SHP77 (cell line): ENCODE data around the gene EXOC6B.
"Not testable (repeated sequence)": the region's sequence is repeated elsewhere in the genome, so short reads cannot be mapped to it uniquely, and the experiment has no call there.

Source experiments
- DNase-seq, 2 experiments: peaks; one replicate each; lab custom pipeline; 2025; lab: John Stamatoyannopoulos, UW

Gene EXOC6B

GRCh38 chr2:72548081-72548764 is 277.6 kb downstream of the EXOC6B start:
- no peak for DNase-seq

DNA sequence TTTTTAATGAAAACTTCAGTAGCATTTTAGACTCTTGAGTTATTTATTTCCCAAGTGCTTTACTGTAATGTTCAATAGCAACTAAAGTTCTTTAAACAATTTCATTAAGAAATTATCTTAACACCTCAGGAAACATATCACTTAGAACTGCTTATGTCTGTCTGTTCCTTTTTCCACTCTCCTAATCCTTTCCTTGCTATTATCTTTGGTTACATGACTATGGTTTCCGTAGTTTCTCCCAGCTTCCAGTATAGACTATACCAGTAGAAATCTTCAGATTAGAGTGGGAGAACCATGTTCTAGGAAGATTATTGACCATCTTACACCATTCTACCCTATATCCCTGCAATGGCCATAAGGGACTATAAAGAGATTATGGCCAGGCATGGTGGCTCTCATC is 280.0 kb downstream of the EXOC6B start:
- no peak for DNase-seq

GRCh38 chr2:72544554-72544953 is 281.3 kb downstream of the EXOC6B start:
- no peak for DNase-seq

DNA sequence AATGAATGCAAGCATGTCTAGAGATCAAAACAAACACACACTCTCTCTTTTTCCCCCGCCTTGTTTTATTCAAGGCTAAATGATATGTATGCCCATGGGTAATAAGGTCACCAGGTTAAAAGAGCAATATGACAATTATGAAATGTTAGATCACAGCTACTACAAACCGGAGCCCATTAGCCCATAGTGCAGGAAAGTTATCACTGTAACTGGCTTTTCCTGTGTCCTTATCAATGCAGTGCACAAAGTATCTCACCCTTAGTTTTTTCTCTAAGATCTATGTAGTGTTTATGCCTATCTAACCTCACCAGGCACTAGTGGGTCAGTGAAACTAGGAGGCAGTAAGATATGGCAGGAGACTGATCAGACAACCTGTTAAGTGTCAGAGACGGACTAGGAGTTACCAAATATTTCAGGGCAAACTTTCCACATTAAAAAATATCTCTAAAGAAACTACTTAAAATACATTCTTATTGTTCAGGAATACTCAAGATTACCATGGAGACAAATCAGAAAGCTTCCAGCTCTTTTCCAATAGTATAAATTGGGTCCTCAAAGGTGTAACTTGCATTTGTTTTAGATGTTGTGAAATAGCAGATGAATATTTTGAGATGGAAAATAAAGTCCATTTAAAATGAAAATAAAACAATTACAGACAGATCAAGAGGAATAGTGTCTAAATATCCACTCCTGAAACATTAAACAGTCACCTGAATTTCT is 282.2 kb downstream of the EXOC6B start:
- no peak for DNase-seq

DNA sequence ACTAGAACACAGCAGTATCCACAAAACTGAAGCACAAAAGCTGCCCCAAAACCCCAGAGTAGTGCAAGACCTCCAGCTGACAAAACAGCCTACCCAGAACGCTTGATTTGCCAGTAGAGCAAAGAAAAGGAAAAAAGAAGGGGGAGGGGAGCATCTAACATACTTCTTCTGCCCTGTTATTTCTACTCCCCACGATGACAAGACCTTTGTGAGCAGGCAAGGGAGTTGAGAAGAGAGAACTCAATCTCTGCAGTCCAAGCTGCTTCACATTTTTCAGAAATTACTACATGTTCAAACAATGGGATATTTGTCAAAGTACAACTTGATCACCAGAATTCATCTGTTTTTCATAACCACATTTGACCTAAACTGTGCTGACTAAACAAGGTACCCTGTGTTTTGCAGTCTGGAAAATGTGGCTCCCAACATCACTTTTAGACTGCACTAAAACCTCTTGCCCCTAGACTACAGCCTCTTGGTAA is 286.7 kb downstream of the EXOC6B start:
- DNase-seq, result no peak

- no peak for DNase-seq
These were observed 287.3 kb downstream of the EXOC6B start for GRCh38 chr2:72538486-72538885.

- DNase-seq, result not testable (repeated sequence)
These were observed 290.2 kb downstream of the EXOC6B start for GRCh38 chr2:72535586-72535985.

DNA sequence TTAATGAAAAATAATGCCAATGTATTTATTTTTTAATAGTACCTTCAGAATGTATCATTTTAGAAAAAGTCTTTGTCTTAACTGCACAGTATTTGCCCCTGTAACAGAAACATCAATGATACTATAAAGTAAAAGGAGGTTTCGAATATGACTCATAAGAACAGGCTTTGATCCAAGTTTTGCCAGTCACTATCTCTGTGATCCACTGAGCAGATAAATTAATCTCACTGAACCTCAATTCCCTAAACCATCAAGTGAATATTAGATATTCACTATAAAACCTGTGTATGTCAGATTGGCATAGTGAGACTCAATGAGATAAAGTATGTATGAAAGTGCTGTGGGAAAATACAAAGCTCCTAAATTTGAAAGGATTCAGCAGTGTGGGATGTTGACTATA is 292.1 kb downstream of the EXOC6B start:
- no peak for DNase-seq

- no peak for DNase-seq
These were observed 298.4 kb downstream of the EXOC6B start for GRCh38 chr2:72527424-72527823.

GRCh38 chr2:72526623-72527022 is 299.2 kb downstream of the EXOC6B start:
- no peak for DNase-seq

DNA sequence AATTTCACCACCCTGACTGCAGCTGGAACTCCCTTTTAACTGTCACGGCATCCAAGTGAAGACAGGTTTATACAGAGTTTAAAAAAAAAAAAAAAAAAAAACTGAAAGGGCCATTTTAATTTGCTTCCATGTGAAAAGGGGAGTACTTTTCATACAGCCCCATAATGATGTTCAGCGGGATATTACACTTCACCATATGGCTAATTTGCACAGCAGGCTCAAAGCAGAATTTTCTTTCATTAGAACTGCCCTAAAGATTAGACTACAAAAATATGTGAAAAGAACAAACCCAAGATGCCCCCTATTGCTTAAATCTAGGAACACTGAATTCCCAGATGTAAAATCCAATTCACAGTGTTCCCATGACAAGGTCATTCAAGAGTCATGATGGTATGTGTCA is 301.8 kb downstream of the EXOC6B start:
- DNase-seq, result no peak

DNA sequence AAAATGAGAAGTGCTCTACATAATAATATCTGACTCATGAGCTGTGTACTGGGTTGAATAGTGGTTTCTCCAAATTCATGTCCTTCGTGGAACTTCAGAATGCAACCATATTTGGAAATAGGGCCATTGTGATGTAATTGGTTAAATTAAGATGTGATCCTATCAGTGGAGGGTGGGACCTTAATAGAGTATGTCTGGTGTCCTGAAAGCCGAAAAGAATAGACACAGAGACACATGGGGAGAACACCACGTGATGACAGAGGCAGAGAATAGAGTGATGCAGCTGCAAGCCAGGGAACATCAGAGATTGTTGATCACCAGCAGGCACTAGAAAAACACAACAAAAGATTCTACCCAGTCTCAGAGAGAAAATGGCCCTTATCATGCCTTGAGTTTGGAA is 310.1 kb downstream of the EXOC6B start:
- no peak for DNase-seq

DNA sequence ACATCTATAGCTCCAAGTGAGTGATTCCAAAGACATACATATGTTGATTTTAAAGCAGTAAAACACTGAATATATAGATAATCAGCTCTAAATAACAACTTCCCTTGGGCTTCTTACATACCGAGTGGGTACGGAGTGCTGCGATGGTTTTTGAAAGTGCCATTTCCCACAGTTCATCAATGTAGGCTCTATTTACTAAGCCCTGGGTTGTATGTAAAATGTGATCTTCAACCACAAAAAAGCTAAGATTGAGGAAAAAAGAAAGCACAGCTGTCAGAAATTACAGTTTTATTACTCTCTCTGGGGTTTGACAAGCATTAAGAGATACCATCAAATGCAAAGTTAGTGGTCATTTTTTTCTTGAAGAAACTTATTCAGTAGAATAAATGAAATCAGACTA is 312.8 kb downstream of the EXOC6B start:
- DNase-seq, result no peak

DNA sequence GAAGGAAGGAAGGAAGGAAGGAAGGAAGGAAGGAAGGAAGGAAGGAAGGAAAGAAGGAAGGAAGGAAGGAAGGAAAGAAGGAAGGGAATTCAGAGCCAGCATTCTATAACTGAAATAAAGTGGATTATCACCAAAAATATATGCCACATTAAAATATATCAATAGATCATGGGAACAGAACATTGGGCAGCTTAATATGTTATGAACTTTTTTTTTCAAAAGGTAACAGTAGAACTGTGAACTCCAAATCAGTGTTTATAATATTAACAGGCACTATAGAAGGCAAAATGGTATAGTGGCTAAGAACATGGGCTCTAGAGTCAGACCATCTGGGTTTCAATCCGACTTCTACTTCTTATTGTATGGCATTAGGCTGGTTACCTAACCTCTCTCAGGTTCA is 313.5 kb downstream of the EXOC6B start:
- no peak for DNase-seq

DNA sequence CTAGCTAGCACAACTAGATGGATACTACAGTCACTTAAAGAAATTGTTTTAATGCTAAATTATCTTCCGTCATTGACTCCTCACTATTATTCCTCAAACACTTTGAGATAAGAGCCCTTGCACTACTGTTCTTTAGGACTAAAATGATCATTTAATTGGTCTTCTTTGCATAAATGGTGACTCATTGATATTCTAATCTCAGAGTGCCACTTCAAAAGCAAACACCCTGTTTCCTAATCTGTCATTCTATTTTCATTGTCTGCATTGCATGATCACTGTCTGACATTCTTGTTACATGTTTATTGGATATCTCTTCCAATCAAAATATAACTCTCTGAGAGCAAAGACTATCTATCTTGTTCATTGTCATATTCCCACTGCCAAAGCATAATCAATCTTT is 313.9 kb downstream of the EXOC6B start:
- DNase-seq, result no peak

DNA sequence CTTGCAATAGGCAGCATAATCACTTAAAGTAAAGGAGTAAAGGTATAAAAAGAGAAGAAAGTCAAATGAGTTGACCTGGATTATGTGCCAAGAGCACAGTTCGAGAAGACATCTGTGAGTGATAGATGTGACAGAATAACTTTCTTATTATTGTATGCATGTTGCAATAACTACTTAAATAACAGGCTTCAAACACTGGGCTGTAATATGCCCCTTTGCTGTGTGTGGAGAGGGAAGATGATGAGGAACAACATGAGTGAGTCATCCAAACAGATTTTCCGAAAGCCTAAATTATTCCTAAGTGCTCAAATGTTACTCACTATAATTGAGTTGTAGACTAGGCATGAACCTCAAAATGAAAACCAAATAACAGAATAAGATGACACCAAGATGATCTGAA is 328.1 kb downstream of the EXOC6B start:
- no peak for DNase-seq

- no peak for DNase-seq
These were observed 329.4 kb downstream of the EXOC6B start for GRCh38 chr2:72496479-72496878.

DNA sequence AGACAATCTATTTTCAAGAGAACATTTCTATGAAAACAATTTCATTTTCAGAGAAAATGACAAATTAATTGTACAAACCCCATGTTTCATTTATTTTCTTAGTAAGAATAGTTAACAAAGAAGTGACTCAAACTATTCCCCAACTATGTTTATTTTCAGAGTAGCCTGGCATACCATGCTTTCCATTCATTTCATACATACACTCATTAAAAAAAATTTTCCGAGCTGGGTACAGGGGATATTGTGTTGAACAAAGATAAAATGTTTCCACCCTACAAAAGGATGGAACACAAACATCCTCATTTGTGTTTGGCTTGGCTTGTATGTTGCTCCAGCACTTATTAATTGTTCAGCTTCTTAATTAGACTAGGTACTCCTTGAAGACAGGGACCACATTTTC is 331.4 kb downstream of the EXOC6B start:
- DNase-seq, result no peak

DNA sequence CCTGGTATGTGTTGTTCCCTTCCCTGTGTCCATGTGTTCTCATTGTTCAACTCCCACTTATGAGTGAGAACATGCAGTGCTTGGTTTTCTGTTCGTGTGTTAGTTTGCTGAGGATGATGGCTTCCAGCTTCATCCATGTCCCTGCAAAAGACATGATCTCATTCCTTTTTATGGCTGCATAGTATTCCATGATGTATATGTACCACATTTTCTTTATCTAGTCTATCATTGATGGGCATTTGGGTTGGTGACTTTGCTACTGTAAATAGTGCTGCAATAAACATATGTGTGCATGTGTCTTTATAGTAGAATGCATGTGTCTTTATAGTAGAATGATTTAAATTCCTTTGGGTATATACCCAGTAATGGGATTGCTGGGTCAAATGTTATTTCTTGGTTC is 341.2 kb downstream of the EXOC6B start:
- not testable (repeated sequence) for DNase-seq

- DNase-seq, result no peak
These were observed 342.5 kb downstream of the EXOC6B start for GRCh38 chr2:72483346-72483745.

DNA sequence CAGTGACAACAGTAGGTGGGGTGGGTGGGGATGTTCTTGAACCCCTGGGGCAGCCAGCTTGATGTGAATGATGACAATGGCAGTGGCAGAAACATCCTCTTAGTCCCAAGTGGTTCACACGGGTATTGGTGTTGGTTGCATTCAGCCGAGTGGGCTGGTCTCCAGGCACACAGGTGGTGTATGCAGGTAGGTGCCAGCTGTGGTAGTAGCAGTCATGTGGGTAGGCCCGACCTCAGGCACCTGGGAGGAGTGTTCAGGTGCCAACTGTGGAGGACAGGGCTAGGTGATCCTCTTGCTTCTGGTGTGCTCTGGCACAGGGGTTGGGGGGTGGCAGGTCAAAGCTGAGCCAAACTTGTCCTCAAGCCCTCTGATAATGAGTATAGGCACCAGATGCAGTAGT is 350.6 kb downstream of the EXOC6B start:
- DNase-seq, result no peak

DNA sequence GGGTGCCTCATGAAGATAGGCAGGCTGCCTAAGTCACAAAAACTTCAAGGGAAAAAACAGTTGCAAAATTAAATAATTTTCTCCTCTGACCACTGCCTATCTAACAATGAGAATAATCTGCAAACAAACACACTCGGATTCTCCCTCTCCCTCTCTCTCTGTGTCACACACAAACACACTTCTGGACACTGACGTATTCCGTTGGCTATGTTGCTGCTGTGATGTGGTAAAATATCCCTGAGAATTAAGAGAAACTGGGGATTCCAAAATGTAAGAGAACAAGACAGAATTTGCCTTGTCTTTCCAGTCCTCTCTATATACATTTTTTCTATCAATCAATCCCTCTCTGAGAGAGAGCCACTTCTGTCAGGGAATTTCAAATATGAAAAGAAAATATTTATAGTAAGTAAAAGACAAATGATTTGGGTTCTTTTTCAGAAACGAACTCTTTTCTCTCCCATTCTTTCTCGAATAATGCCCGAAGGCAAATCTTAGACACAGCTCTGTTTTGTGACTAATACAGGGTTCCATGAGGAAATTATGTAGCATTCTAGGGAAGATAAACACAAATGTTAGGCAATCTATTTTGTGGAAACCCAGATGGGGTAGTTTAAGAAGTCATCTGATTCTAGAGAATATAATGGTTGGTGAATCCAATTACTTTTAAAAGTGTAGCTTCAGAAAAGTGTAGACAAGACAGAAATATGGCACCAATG is 367.9 kb downstream of the EXOC6B start:
- no peak for DNase-seq

DNA sequence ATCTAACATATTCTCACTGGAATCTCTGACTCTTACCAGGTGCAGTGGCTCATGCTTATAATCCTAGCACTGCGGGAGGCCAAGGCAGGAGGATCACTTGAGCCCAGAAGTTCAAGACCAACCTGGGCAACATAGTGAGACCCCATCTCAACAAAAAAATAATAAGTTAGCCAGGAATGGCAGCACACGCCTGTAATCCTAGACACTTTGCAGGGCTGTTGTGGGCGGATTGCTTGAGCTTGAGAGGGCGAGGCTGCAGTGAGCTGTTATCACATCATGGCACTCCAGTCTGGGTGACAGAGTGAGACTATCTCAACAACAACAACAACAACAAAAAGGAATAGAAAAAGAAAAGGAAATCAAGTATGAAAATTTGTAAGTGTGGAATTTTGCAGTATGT is 371.6 kb downstream of the EXOC6B start:
- no peak for DNase-seq
